ENCODE results near the gene CCDC63.

CCDC63 gene

DNA sequence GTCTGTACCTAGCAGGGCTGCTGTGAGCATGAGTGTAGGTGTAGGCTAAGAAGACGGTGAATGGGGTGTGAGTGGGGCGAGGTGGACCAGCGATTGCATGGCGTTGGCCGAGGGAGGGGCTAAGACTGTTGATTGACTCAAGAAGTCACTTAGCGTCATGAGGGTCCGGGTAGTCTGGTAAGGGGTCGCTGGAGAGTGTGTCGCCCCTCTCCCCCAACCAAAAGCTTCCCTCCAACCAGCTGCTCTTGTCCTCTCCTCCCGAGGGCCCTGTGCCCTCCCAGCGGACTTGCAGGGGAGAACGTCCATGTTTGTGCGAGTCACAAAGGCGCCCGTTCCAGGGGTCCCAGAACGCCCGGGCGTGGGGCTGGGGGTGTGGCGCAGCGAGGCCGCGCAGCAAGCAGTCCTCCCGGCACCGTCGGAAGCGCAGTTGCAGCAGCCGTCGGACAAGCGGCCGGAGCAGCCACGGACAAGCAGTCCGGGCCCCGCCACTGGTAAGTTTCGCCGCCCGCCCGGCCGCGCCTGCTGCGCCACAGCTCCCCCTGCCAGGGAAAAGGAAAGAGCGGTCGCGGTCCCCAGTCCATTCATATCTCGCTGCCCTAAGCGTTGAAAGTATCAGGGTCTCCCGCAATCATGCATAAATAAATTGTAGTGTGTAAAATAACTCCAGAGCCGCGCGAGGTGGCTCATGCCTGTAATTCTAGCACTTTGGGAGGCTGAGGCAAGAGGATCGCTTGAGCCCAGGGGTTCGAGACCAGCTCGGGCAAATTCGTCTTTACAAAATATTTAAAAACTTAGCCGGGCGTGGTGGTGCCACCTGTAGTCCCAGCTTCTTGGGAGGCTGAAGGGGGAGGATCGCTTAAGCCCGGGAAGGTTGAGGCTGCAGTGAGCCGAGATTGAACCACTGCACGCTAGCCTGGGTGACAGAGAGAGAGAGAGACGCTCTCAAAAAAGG is at the start of gene CCDC63:
TSS of gene CCDC63 (plus strand) at position 373 of the 952 bp plus-strand sequence. CDS start 5,968 bp downstream, outside the sequence.
- DNase-seq (ENCODE audit: low read depth in 2 of 2): no peak

DNA sequence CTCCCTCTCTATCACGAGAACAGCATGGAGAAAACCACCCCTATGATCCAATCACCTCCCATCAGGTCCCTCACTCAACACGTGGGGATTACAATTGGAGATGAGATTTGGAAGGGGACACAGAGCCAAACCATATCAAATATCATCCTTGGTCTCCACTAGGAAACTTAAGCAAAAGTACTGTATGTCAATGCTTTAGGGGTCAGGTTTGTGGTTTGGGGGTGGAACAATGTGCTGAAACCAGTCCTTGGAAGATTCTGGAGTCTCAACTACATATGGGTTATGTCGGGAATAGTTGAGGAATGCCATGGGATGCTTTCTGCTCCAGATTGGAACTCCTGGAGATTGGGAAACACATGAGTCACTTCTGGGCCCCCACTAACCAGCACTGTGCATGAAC is 48.3 kb upstream of the CCDC63 start:
- DNase-seq (ENCODE audit: low read depth in 2 of 2): no peak

DNA sequence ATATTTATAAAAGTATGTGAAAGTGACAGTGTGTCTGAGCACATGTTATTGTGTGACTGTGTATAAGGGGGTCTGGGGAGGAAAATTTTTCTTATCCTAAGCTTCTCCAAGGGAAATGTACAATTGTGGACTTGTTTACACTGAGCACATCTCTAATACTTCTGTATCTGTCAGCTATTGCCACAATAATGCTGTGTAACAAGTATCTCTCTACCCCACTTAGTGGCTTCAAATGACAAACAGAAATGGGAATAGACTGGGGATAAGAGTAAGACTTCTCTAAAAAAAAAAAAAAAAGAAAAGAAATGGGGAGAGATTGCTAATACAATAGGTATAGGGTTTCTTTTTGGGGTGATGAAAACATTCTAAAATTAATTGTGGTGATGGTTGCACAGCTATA is 44.3 kb upstream of the CCDC63 start:
- DNase-seq (ENCODE audit: low read depth in 2 of 2): no peak

DNA sequence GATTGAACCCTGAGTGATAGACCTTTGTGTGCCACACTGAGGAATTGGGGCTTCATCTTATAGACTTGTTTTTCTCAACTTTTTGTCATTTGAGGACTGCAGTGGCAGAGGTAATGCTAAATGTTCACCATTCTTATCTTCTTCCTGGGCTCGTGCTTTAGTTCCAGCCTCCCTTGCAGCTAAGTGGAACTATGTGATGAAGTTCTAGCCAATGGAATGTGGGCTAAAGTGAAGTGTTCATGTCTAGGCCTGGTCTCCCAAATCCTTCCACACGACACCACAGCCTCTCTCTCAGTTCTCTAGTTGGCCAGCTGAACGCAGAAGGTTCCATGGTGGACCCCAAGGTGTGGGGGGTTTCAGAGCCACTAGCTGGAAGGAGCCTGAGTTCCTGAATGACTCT is 42.4 kb upstream of the CCDC63 start:
- DNase-seq (ENCODE audit: low read depth in 2 of 2): no peak

- no peak for DNase-seq (ENCODE audit: low read depth in 2 of 2)
Measured at GRCh38 chr12:110807640-110808039, 39.1 kb upstream of the CCDC63 start.

DNA sequence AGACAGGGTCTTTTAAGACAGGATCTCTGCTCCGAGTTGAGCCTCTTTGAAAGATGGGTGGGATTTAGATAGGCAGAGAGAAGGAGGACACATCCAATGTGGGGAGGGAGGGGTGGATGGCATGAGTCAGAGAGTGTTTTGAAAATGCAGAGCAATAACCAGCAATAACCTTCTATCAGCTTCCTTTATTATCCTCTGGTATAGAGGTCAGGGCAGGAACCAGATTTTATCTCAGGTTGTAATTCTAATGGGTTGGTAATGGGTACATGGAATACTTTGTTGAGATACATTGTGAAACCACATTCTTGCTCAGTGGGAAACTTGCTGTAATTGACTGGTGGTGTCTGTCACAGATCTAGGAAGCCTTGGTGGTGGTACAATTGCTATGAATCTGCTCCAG is 37.6 kb upstream of the CCDC63 start:
- DNase-seq (ENCODE audit: low read depth in 2 of 2): no peak

DNA sequence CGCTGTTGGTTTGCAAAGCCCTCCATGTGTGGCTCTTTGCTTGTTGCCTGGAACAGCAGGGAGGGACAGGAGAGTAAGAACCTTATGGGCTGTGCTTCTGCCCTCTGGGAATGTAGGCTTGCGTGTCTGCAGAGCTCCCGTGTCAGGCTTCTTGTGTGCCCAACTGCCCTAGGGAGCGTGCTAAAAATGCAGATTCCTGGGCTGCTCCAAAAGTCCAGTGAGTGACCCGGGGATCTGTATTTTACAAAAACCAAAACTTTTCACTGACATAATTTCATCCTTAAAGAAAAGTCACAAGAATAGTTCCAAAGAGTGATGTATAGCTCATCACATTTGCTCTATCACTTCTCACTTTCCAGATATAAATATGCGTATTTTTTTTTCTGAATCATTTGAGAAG is 34.8 kb upstream of the CCDC63 start:
- DNase-seq (ENCODE audit: low read depth in 2 of 2): no peak

DNA sequence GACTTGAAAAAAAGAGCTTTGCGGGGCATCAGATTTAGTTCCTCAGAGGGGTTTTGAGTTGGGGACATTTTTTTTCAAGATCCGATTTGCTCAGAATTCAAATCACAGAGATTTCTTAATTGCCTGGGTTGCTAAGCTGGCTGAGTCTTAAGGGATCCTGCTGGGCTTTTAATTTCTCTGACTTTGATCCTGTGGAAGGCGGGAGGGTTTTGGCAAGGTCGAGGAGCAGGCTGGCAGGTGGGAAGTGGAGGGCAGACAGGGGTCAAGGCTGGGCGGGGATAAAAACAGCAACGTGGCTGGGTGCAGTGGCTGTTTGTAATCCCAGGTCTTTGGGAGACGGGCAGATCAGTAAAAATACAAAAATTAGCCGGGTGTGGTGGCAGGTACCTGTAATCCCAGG is 33.5 kb upstream of the CCDC63 start:
- DNase-seq (ENCODE audit: low read depth in 2 of 2): no peak

- no peak for DNase-seq (ENCODE audit: low read depth in 2 of 2)
Measured at GRCh38 chr12:110813756-110814155, 33.0 kb upstream of the CCDC63 start.

GRCh38 chr12:110816248-110816647 is 30.5 kb upstream of the CCDC63 start:
- no peak for DNase-seq (ENCODE audit: low read depth in 2 of 2)

DNA sequence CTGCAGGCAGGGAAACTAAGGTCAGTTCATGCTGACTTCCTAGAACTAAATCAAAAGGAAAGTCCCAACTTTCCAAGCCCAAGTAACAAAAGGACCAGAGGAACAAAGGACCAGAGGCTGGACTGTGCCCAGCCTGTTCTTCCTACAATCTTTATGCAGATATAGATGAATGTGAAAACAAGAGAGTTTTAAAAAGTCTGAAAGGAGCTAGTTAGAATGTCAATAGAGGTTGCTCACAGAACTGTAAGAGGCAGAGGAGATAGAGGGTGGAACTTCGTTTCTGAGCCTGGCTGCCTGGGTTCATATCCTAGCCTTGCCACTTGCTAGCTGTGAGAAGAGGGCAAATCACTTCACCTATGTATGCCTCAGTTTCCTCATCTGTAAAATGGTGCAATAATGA is 30.0 kb upstream of the CCDC63 start:
- DNase-seq (ENCODE audit: low read depth in 2 of 2): no peak

GRCh38 chr12:110818511-110818910 is 28.3 kb upstream of the CCDC63 start:
- no peak for DNase-seq (ENCODE audit: low read depth in 2 of 2)

GRCh38 chr12:110819150-110819549 is 27.6 kb upstream of the CCDC63 start:
- DNase-seq (ENCODE audit: low read depth in 2 of 2): no peak

DNA sequence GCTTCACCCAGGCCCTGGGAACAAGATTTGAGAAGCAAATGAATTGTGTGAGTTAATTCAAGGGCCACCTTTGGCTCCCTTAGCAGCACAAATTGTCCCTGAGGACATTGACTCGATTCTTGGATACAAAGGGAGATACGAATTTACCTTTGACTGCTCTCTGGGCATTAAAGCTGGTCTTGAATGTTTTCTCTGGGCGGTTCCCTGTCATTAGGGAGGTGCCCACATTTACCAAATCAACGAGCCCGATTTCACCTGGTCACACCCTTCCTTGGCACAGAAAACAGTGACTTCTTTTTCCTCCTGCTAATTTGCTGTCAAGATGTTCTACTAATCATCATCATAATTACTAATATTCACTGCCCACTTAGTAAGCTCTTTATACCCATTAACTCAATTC is 27.1 kb upstream of the CCDC63 start:
- no peak for DNase-seq (ENCODE audit: low read depth in 2 of 2)

DNA sequence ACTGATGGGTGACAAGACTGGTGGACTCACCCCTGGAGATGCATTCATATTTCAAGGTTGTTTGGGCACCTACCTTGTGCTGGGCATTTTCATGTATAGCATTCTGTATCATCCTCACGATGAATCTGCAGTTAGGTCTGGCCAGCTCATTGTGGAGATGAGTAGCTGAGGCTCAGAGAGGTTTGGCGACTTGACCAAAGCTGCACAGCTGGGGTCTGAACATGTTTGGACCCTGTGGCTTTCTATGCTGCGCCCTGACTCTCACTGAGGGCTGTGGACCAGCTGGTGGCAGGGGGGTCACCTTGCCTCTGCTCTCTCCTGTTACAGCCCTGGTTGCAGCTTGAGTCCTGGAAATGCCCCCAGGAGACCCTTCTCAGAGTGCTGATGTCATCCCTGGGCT is 24.9 kb upstream of the CCDC63 start:
- DNase-seq (ENCODE audit: low read depth in 2 of 2): no peak

DNA sequence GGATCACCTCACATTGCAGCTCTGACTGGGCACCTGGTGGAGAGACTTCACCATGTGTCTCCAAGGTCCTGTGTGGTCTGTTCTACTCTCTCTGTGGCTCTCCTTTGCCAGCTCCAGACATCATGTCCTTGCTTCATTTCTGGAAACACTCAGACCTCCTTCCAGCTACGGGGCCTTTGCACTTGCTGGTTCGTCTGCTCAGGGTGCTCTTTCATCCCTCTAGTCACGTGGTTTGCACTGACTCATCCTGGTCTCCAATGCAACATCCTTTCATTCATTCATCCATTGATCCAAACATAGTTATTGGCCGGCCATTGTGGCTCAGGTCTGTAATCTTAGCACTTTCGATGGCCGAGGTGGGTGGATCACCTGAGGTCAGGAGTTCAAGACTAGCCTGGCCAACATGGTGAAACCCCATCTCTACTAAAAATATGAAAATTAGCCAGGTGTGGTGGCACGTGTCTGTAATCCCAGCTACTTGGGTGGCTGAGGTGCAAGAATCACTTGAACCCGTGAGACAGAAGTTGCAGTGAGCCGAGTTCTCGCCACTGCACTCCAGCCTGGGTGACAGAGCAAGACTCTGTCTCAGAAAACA is 23.9 kb upstream of the CCDC63 start:
- no peak for DNase-seq (ENCODE audit: low read depth in 2 of 2)

DNA sequence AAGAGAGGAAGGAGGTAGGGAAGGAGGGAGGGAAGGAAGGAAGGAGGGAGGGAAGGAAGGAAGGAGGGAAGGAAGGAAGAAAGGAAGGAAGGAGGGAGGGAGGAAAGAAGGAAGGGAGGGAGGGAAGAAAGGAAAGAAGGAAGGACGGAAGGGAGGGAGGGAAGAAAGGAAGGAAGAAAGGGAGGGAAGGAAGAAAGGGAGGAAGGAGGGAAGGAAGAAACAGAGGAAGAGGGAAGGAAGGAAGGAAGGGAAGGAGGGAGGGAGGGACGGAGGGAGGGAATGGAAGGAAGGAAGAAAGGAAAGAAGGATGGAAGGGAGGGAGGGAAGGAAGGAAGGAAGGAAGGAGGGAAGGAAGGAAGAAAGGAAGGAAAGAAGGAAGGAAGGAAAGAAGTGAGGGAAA is 22.4 kb upstream of the CCDC63 start:
- no peak for DNase-seq (ENCODE audit: low read depth in 2 of 2)

GRCh38 chr12:110825530-110825929 is 21.3 kb upstream of the CCDC63 start:
- no peak for DNase-seq (ENCODE audit: low read depth in 2 of 2)

GRCh38 chr12:110826592-110827200 is 20.1 kb upstream of the CCDC63 start:
- peak; percentile 45 to 56 for DNase-seq (ENCODE audit: low read depth in 2 of 2)

GRCh38 chr12:110829308-110829707 is 17.5 kb upstream of the CCDC63 start:
- no peak for DNase-seq (ENCODE audit: low read depth in 2 of 2)

DNA sequence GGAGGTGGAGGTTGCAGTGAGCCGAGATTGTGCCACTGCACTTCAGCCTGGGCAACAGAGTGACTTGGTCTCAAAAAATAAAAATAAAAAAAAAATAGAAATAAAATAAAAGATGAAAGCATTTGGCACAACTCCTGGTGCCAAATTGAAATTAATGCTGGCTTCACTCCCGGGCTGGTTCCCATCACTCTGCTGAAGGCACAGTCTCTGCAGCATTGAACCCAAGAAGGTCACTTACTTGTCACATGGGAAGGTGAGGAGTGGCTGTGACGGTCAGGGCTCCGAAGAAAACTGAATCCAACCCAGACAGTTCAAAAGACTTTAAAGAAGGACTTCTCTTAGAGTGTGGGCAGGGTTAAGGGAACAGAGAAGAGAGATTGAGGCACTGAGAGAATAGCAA is 10.5 kb upstream of the CCDC63 start:
- DNase-seq (ENCODE audit: low read depth in 2 of 2): no peak

GRCh38 chr12:110841007-110841406 is 5.8 kb upstream of the CCDC63 start:
- no peak for DNase-seq (ENCODE audit: low read depth in 2 of 2)

GRCh38 chr12:110844131-110844530 is 2.7 kb upstream of the CCDC63 start:
- no peak for DNase-seq (ENCODE audit: low read depth in 2 of 2)
